CD4-positive, alpha-beta T cell treated with Interleukin-15 for 1 hour (primary cell): ENCODE results near the gene ST7L.
"Not testable (repeated sequence)": the region's sequence is repeated elsewhere in the genome, so short reads cannot be mapped to it uniquely, and the experiment has no call there.

Experiments
- DNase-seq: peaks from one replicate; pipeline ENCODE4 v3.0.0-alpha.2; 2020

Gene ST7L

GRCh38 chr1:112618721-112619517 lies at the start of gene ST7L:
TSS of gene ST7L (minus strand) at chr1:112619141. CDS start at chr1:112619113, 28 bp downstream.
- peak; percentile 64 for DNase-seq

GRCh38 chr1:112666946-112667345 lies 48.0 kb upstream of the ST7L start:
- DNase-seq = no peak

GRCh38 chr1:112665857-112666256 lies 46.9 kb upstream of the ST7L start:
- DNase-seq = no peak

- DNase-seq = no peak
Measured at GRCh38 chr1:112651205-112651604, 32.3 kb upstream of the ST7L start.

- no peak for DNase-seq
Measured at GRCh38 chr1:112646225-112646624, 27.3 kb upstream of the ST7L start.

GRCh38 chr1:112643080-112643479 lies 24.1 kb upstream of the ST7L start:
- no peak for DNase-seq

GRCh38 chr1:112640437-112640836 lies 21.5 kb upstream of the ST7L start:
- DNase-seq = not testable (repeated sequence)

GRCh38 chr1:112638110-112638428 lies 19.1 kb upstream of the ST7L start:
- DNase-seq = no peak

- DNase-seq = no peak
Measured at GRCh38 chr1:112637254-112638109, 18.5 kb upstream of the ST7L start.

- no peak for DNase-seq
Measured at GRCh38 chr1:112636597-112637253, 17.8 kb upstream of the ST7L start.

- no peak for DNase-seq
Measured at GRCh38 chr1:112636056-112636455, 17.1 kb upstream of the ST7L start.

- DNase-seq = no peak
Measured at GRCh38 chr1:112634367-112634766, 15.4 kb upstream of the ST7L start.

GRCh38 chr1:112633628-112634027 lies 14.7 kb upstream of the ST7L start:
- no peak for DNase-seq

- no peak for DNase-seq
Measured at GRCh38 chr1:112629256-112629655, 10.3 kb upstream of the ST7L start.

- no peak for DNase-seq
Measured at GRCh38 chr1:112628516-112628915, 9.6 kb upstream of the ST7L start.

- no peak for DNase-seq
Measured at GRCh38 chr1:112626887-112627286, 7.9 kb upstream of the ST7L start.

GRCh38 chr1:112626193-112626592 lies 7.3 kb upstream of the ST7L start:
- DNase-seq = no peak

- no peak for DNase-seq
Measured at GRCh38 chr1:112625696-112626095, 6.8 kb upstream of the ST7L start.

GRCh38 chr1:112624493-112624892 lies 5.6 kb upstream of the ST7L start:
- DNase-seq = not testable (repeated sequence)

- no peak for DNase-seq
Measured at GRCh38 chr1:112620377-112620695, 1.4 kb upstream of the ST7L start.

GRCh38 chr1:112619518-112620376 lies 806 bp upstream of the ST7L start, which contains the start of gene CAPZA1:
TSS of gene CAPZA1 (plus strand) at chr1:112619832. CDS start at chr1:112619845, 13 bp downstream.
- peak; percentile 93 for DNase-seq

- DNase-seq = peak; percentile 42
Measured at GRCh38 chr1:112618114-112618720, 724 bp downstream of the ST7L start.
